A673 (cell line): ENCODE measurements around the gene INKA1.

ENCODE experiments used
- EZH2 ChIP-seq: fragments of 200-600 bp; sonication (generic); IDR thresholded peaks from 2 replicates; pipeline ENCODE4 v1.6.1; 2017; ENCODE audit warnings: borderline replicate concordance, low read depth, mild to moderate bottlenecking, mixed read lengths, antibody characterized with exemption, low read length; ENCODE audit not compliant: poor library complexity, severe bottlenecking
- TF ChIP-seq, protein P1 (sequence below): fragments of 300-800, 200-600 bp; sonication (generic); conservative IDR thresholded peaks from 2 replicates; pipeline ENCODE4 v1.5.1; 2017; ENCODE audit warnings: low read depth, mild to moderate bottlenecking, antibody characterized with exemption, low read length, moderate library complexity, mixed read lengths

GRCh38 chr3:49761661-49762060, 41.4 kb upstream of the INKA1 start:
- TF ChIP-seq, protein P1, sequence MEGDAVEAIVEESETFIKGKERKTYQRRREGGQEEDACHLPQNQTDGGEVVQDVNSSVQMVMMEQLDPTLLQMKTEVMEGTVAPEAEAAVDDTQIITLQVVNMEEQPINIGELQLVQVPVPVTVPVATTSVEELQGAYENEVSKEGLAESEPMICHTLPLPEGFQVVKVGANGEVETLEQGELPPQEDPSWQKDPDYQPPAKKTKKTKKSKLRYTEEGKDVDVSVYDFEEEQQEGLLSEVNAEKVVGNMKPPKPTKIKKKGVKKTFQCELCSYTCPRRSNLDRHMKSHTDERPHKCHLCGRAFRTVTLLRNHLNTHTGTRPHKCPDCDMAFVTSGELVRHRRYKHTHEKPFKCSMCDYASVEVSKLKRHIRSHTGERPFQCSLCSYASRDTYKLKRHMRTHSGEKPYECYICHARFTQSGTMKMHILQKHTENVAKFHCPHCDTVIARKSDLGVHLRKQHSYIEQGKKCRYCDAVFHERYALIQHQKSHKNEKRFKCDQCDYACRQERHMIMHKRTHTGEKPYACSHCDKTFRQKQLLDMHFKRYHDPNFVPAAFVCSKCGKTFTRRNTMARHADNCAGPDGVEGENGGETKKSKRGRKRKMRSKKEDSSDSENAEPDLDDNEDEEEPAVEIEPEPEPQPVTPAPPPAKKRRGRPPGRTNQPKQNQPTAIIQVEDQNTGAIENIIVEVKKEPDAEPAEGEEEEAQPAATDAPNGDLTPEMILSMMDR: no peak
- no peak for TF ChIP-seq EZH2
